Activated T-cell treated with anti-CD3 and anti-CD28 coated beads, Interleukin-2, amount 50 U/mL, for 48 hours (primary cell): ENCODE data around the gene ALPL.
"Not testable (repeated sequence)": the region's sequence is repeated elsewhere in the genome, so short reads cannot be mapped to it uniquely, and the experiment has no call there.

Experiments used
- DNase-seq, 2 experiments: peaks; one replicate each; pipeline ENCODE4 v3.0.0-alpha.2; 2020

The ALPL gene

GRCh38 chr1:21563971-21564370 lies 54.7 kb downstream of the ALPL start:
- DNase-seq, result no peak

DNA sequence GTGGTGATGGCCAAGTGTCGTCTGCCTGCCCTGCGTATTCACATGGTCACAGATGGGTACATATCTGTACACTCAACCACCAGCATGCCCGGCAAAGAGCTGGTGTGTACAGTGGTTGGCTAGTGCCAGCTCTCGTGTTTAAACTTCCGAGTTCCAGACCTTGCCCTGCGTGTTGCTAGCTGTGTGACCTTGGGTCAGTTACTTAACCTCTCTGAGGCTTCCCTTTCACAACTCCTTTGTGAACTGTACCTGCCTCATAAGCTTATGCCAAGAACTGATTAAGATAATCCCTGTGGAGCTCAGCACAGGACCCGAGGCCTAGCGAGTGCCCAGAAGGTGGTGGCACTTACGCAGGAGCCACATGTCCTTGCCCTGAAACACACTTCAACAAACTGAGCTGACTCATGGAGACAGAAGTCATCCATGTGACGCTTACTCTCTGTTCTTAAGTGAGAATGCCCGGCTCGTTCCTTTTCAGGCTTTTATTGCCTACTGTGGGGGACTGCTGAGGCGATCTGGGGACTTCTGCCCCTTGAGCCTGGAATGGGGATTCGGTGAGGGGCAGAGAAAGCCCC lies 55.4 kb downstream of the ALPL start:
- no peak for DNase-seq

GRCh38 chr1:21565285-21565684 lies 56.1 kb downstream of the ALPL start:
- DNase-seq, result no peak

DNA sequence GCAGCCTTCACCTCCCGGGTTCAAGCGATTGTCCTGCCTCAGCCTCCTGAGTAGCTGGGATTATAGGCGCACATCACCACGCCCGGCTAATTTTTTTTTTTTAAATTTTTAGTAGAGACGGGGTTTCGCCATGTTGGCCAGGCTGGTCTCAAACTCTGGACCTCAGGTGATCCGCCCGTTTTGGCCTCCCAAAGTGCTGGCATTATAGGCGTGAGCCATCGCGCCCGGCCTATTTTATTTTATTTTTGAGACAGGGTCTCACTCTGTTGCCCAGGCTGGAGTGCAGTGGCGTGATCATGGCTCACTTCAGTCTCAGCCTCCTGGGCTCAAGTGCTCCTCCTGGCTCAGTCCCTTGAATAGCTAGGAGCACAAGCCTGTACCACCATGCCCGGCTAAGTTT lies 57.1 kb downstream of the ALPL start:
- DNase-seq, result not testable (repeated sequence)

- no peak for DNase-seq
These were observed 58.2 kb downstream of the ALPL start for GRCh38 chr1:21567241-21568005.

DNA sequence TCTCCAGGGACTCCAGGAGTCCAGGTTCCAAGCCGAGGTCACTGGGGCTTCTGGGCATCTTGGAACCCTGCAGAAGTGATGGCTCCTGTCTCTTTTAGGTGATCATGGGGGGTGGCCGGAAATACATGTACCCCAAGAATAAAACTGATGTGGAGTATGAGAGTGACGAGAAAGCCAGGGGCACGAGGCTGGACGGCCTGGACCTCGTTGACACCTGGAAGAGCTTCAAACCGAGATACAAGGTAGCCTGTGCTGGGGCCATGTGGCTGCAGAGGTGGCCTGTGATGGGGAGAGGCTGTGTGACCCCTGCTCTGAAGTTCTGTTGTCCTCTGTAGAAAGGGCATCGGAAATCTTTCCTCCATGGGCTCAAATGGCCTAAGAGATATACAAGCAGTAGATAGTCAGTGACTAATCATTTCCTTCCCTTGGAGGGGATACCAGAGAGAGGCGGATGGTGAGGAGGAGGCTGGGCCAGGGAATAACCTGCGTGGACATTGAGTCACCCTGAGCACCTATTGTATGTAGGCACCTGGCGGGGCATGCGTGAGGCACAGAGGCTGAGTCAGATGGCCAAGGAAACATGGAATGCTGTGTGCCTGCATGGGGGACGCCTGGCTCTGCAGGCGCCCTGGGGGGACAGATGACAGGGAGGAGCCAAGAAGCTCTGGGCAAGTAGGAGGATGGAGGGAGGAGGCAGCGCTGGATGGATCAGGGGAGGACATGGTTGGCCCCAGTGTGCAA lies 59.0 kb downstream of the ALPL start:
- DNase-seq, result no peak

DNA sequence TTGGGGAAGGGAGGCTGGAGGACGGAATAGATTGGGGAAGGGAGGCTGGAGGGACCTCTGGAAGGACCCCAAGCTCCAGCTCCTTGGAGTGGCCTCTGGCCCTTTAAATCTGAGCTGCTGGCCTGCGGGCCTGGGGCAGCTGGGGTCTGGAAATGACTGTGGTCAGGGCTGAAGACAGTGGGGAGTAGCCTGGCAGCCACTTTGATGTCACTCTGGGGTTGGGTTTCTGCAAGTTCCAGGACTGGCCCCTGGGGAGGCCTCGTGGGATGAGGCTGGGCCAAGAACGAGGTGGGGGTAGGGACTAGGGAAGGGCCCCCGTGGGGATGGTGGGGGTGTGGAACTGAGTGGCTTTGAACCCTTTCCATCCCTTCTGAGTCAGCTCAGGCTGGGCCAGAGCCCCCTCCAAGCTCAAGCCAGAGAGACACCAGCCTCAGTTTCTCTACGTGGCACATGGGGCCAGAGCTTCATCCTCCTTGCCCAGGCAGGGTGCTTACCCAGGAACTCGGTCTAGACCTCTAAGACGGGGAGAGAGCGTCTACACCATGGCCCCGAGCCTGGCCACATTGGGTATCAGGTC lies 59.7 kb downstream of the ALPL start:
- DNase-seq, result no peak

GRCh38 chr1:21569820-21570527 lies 60.8 kb downstream of the ALPL start:
- DNase-seq, result no peak

GRCh38 chr1:21570528-21570875 lies 61.3 kb downstream of the ALPL start:
- no peak for DNase-seq

GRCh38 chr1:21570885-21571284 lies 61.7 kb downstream of the ALPL start:
- DNase-seq, result no peak

- DNase-seq, result no peak
These were observed 63.0 kb downstream of the ALPL start for GRCh38 chr1:21572221-21572620.

DNA sequence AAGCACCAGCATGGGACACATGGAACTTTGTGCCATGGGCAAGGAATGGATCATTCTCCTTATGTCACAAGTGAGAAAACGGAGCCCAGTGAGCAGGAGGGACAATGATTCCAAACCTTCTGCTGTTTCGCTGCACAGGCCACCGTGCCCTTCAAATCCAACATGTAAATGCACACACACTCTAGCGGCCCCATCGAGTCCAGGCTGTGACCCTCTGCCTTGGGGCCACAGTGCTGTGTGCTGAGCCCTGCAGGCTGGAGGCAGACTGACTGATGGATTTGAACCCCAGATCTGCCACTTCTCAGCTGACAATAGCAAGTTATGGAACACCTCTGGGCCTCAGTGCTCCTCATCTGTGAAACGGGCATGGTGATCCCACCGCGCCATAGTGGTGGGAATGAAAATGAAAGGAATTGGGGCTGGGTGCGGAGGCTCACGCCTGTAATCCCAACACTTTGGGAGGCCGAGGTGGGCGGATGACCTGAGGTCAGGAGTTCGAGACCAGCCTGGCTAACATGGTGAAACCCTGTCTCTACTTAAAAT lies 63.6 kb downstream of the ALPL start:
- no peak for DNase-seq

- DNase-seq, result no peak
These were observed 64.3 kb downstream of the ALPL start for GRCh38 chr1:21573475-21573874.

- DNase-seq, result peak; percentile 46 to 49
These were observed 64.8 kb downstream of the ALPL start for GRCh38 chr1:21573971-21574465.

GRCh38 chr1:21574466-21575151 lies 65.4 kb downstream of the ALPL start:
- no peak for DNase-seq

GRCh38 chr1:21575351-21575942 lies 66.2 kb downstream of the ALPL start:
- DNase-seq, result no peak

- no peak for DNase-seq
These were observed 67.0 kb downstream of the ALPL start for GRCh38 chr1:21576031-21576797.

DNA sequence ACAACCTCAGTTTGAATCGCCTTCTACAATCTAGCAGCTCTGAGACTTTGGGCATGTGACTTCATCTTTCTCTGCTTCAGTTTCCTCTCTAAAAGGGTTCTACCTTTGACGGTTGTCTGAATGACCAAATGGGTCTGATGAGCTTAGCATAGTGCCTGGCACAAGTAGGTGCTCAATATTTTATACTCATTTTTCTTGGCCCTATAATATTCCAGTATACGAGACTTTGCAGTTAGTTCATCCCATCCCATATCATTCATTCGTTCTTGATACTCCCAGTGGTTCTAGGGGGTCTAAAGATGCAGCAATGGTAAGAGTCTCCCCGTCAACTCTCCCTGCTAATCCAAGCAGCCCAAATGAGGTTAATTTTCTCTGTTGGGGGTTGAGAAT lies 67.6 kb downstream of the ALPL start:
- no peak for DNase-seq

GRCh38 chr1:21577324-21577723 lies 68.1 kb downstream of the ALPL start:
- DNase-seq, result no peak

GRCh38 chr1:21577933-21578332 lies 68.7 kb downstream of the ALPL start:
- DNase-seq, result no peak

- DNase-seq, result no peak
These were observed 70.6 kb downstream of the ALPL start for GRCh38 chr1:21579791-21580190.
